GM19099 (cell line): ENCODE results near the gene KRTAP10-7.
"Not testable (repeated sequence)": the region's sequence is repeated elsewhere in the genome, so short reads cannot be mapped to it uniquely, and the experiment has no call there.

ENCODE experiments used
- POLR2A ChIP-seq: IDR thresholded peaks from 3 replicates; pipeline ENCODE4 v1.6.1; 2011; ENCODE audit warnings: low read depth; ENCODE audit not compliant: insufficient read length; ENCODE audit errors: extremely low read depth

The KRTAP10-7 gene

GRCh38 chr21:44600118-44600978 is at the start of gene KRTAP10-7:
TSS of gene KRTAP10-7 (plus strand) at chr21:44600597. CDS start at chr21:44600622, 25 bp downstream.
- TF ChIP-seq POLR2A: not testable (repeated sequence)

GRCh38 chr21:44550807-44551206 is 49.6 kb upstream of the KRTAP10-7 start:
- no peak for TF ChIP-seq POLR2A

GRCh38 chr21:44551340-44551961 is 48.9 kb upstream of the KRTAP10-7 start, which contains the start of gene KRTAP10-2:
TSS of gene KRTAP10-2 (minus strand) at chr21:44551505. CDS start at chr21:44551458, 47 bp downstream.
- TF ChIP-seq POLR2A: no peak

- no peak for TF ChIP-seq POLR2A
Measured at GRCh38 chr21:44552136-44552535, 48.3 kb upstream of the KRTAP10-7 start.

- no peak for TF ChIP-seq POLR2A
Measured at GRCh38 chr21:44552681-44553080, 47.7 kb upstream of the KRTAP10-7 start.

- TF ChIP-seq POLR2A: no peak
Measured at GRCh38 chr21:44555200-44555875, 45.1 kb upstream of the KRTAP10-7 start.

GRCh38 chr21:44556879-44557278 is 43.5 kb upstream of the KRTAP10-7 start:
- no peak for TF ChIP-seq POLR2A

- no peak for TF ChIP-seq POLR2A
Measured at GRCh38 chr21:44557491-44558328, 42.7 kb upstream of the KRTAP10-7 start.

GRCh38 chr21:44558695-44559094 is 41.7 kb upstream of the KRTAP10-7 start, which contains the start of gene KRTAP10-3:
TSS of gene KRTAP10-3 (minus strand) at chr21:44558795. CDS start at chr21:44558715, 80 bp downstream.
- TF ChIP-seq POLR2A: no peak

- no peak for TF ChIP-seq POLR2A
Measured at GRCh38 chr21:44564099-44564498, 36.3 kb upstream of the KRTAP10-7 start.

- TF ChIP-seq POLR2A: no peak
Measured at GRCh38 chr21:44564886-44565598, 35.4 kb upstream of the KRTAP10-7 start.

- TF ChIP-seq POLR2A: no peak
Measured at GRCh38 chr21:44566403-44566802, 34.0 kb upstream of the KRTAP10-7 start.

- no peak for TF ChIP-seq POLR2A
Measured at GRCh38 chr21:44567481-44568171, 32.8 kb upstream of the KRTAP10-7 start.
